ENCODE data around the gene ZNF775.

GRCh38 chr7:150368884-150369747 is 10.0 kb upstream of the ZNF775 start:
- TF ChIP-seq SETDB1 (CRISPR knock-in tag; IDR thresholded peaks at IDR 0.05; ENCODE audit: borderline replicate concordance) (no peak), CREB1 (IDR thresholded peaks at IDR 0.05) (no peak), CREB1 (CRISPR knock-in tag; IDR thresholded peaks at IDR 0.05) (no peak), POLR2AphosphoS5 (IDR thresholded peaks at IDR 0.05; ENCODE audit: low read depth, low read length) (peak; percentile 24; the same call in 1 of the 2 replicates), ZNF142 (CRISPR knock-in tag; IDR thresholded peaks at IDR 0.05) (no peak), TRAFD1 (CRISPR knock-in tag; IDR thresholded peaks at IDR 0.05; ENCODE audit: borderline replicate concordance) (peak; percentile 85; the same call in 1 of the 2 replicates), CENPBD1 (CRISPR knock-in tag; IDR thresholded peaks at IDR 0.05; ENCODE audit: borderline replicate concordance, low read depth) (no peak; the same call in 1 of the 2 replicates), PATZ1 (CRISPR knock-in tag; IDR thresholded peaks at IDR 0.05) (peak; percentile 77), ESRRA (CRISPR knock-in tag; IDR thresholded peaks at IDR 0.05; ENCODE audit: low read depth) (peak; percentile 37; the same call in 1 of the 2 replicates), FOSL1 (CRISPR knock-in tag; IDR thresholded peaks at IDR 0.05; ENCODE audit: borderline replicate concordance) (no peak), ZNF329 (CRISPR knock-in tag; IDR thresholded peaks at IDR 0.05; ENCODE audit: low read depth) (no peak), ZNF343 (CRISPR knock-in tag; IDR thresholded peaks at IDR 0.05) (no peak), CTCF (CRISPR knock-in tag; IDR thresholded peaks at IDR 0.05) (no peak), ZFP1 (CRISPR knock-in tag; IDR thresholded peaks at IDR 0.05) (no peak), ZNF788 (CRISPR knock-in tag; IDR thresholded peaks at IDR 0.05; ENCODE audit: borderline replicate concordance) (no peak; the same call in 1 of the 2 replicates)
